NCI-H774 (cell line): ENCODE results near the gene TLE4.

Experiments
- DNase-seq: peaks from one replicate; lab custom pipeline; 2025; lab: John Stamatoyannopoulos, UW

Gene TLE4

DNA sequence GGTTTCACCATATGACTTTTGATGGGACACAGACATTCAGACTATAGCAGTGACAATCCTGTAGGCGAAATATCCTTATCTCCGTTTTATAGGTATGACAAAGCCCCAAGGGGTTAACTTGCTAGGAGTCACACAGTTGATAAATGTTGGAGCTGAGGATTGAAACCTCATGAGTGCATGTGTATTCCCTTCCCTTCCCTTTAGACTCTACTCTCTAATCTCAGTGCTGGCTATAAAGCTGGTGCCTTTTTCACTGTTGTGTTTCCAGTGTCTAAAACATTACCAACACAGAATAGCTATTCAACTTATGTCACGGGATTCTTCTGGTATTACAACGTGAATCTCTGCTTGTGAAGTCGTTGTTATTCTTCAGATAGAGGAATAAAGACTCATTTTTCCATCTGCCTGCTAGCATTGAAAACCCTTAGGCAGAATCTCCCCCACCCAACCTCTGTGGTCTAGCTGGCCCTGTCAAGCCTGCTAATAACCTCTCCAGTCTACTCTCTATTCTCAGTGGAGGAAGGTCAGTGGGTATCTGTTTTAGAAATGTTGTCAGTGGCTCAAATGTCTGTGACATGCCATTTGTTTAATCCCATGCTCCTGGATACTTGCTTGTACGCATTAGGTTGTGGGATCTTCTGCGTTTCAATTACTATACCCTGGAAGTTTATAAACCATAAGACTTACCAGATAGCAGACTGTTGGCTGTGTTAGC, 121.2 kb downstream of the TLE4 start:
- DNase-seq = no peak

DNA sequence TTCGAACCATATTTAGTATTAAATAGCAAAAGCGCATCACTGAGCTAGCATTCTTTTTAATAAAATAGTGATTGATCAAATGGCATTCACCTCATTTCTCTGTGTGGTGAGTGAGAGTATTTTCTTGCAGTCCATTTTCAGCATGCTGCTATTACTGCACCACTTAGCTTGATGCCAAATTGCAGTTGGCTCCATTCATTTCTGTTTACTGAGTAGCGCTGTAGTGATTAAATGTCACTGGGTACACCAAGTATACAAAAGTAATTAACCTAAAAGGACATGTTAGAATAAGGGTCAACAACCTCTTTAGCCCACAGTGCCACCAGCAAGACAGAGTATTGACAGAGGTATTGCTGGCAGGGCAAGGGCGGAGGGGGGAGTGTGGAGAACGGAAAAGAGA, 122.0 kb downstream of the TLE4 start:
- DNase-seq = peak; percentile 66

DNA sequence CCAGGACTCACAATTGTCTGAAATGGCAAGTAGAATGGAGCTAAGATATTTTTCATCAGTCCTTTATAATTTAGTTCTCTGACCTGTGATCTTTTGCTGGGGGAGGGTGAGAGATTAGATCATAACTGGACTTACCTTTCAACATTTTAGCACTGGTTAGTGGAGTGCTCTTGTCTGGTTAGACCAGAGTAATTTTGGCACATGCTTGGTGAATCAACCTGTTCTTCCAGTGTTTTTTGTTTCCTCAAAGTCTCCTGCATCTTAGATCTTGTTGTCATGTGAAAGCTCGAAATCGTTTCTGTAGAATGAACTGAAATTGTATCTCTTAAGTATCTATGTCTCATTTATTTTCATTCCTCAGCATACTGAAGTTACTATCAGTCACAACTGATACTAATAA, 122.4 kb downstream of the TLE4 start:
- no peak for DNase-seq

- no peak for DNase-seq
Observed at GRCh38 chr9:79694676-79695400, 123.1 kb downstream of the TLE4 start.

DNA sequence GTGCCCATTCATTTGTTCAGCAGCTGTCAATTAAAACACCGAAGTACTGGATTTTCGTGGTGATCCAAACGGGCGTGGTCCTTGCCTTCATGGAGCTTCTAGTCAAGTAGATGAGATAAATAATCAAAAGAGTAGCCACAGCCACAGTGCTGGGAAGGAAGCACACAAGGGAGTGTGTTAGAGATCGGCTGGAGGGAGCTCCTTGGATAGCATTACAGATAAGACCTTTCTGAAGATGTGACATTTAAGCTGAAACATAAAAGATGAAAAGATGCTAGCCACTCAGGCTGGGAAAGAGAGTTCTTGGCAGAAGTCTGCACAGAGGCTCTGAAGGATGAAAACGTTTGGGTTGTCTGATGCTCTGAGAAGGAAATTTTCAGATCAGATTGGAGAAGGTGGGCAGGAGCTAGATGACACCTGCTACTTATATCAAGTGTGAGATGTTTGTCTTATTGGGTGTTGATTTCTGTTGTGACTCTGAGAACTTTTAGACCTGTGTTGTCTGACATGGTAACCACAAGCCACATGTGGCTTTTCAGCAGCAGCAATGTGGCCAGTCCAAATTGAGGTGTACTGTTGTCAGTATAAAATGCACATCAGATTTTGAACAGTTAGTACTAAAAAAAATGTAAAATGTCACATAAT, 123.9 kb downstream of the TLE4 start:
- no peak for DNase-seq

GRCh38 chr9:79698967-79699366, 127.2 kb downstream of the TLE4 start:
- no peak for DNase-seq

- no peak for DNase-seq
Observed at GRCh38 chr9:79699479-79699878, 127.7 kb downstream of the TLE4 start.

- no peak for DNase-seq
Observed at GRCh38 chr9:79700607-79701360, 129.0 kb downstream of the TLE4 start.

- DNase-seq = no peak
Observed at GRCh38 chr9:79701651-79702050, 129.9 kb downstream of the TLE4 start.

DNA sequence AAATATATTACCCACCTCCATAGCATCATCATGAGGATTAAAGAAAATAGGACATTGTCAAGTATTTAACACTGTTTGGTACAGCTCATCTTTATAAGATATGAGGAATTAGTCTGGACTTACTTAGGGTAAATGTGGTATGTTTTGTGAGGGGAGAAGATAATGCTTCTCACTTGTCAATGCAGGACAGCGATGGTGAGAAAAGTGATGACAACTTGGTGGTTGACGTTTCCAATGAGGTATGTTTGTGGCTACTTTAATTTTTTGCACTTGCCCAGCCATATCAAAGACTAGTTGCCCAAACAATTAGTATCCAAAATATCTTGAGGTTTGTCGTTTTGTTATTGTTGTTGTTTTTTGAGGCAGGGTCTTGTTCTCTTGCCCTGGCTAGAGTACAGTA, 133.9 kb downstream of the TLE4 start:
- DNase-seq = no peak

GRCh38 chr9:79706512-79706911, 134.7 kb downstream of the TLE4 start:
- DNase-seq = no peak

DNA sequence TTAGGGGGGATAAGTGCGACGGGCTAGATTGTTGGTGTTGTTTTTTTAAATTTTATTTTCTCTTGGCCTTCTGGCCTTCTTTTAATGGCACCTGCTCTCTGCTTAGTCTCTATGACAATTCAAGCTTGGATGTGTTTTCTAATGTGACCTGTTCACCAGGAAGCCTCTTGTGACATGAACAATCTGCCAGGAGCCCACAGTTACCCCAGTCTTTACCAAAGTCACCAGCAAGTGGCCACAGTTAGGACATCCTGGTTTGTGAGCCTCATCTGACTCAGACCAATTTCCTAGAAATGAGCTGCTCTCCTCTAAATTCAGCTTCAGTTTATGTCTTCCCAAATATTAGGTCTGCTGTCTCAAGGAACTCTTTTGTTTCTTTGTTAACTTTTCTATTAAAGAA, 135.8 kb downstream of the TLE4 start:
- DNase-seq = no peak

GRCh38 chr9:79708541-79708940, 136.8 kb downstream of the TLE4 start:
- DNase-seq = no peak

DNA sequence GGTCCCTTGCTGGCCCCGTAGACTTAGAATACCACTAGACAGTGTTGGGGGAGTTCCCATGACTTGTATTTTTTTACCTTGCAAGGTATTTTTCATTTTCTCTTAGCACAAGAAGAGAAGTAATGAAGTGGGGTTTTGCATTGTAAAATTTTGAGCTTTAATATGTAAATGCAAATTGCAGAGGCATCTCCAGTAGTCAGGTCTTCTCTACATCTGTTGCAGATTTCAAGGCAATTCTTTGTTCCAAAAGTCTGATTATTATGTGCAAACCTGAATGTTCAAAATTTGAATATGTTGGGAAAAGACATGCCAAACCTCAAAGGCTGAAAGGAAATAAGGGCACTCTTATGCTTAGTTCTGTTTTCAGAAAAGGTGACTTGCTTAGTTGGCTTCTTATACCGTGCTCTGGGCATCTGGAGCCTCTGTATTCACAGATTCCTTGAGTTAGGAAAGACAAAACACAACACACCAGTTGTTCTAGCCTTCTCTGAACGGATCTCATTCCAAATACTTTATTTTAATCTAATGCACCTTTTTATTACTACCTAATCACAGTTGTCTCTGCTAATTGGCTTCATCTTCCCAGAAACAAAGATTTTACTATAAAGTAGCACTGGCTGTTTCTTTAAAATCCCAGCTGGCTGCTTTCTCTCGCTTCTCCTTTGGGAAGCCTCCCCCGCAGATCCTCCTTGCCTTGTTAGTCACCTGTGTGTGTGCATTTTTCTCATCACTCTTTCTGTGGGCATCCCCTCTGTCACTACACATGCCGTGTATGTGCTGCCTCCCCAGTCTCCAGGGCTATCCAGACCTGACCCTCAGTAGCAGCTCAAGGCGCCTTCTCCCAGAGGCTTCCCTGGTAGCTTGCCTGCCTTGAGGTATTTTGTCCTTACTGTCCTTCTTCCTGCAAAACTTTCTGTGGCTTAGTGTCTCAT, 138.2 kb downstream of the TLE4 start:
- DNase-seq = no peak

- DNase-seq = no peak
Observed at GRCh38 chr9:79711874-79712273, 140.1 kb downstream of the TLE4 start.

GRCh38 chr9:79719021-79719420, 147.3 kb downstream of the TLE4 start:
- DNase-seq = no peak

DNA sequence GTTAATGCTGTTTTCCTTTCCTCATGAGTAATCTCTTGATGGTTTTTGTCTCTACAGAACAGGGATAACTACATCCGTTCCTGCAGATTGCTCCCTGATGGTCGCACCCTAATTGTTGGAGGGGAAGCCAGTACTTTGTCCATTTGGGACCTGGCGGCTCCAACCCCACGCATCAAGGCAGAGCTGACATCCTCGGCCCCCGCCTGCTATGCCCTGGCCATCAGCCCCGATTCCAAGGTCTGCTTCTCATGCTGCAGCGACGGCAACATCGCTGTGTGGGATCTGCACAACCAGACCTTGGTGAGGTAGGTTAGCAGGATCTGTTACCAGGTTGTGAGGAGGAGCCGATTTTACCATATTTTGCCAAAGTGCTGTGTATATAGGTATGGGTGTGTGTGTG, 148.2 kb downstream of the TLE4 start:
- no peak for DNase-seq

- DNase-seq = no peak
Observed at GRCh38 chr9:79731171-79731890, 159.6 kb downstream of the TLE4 start.

DNA sequence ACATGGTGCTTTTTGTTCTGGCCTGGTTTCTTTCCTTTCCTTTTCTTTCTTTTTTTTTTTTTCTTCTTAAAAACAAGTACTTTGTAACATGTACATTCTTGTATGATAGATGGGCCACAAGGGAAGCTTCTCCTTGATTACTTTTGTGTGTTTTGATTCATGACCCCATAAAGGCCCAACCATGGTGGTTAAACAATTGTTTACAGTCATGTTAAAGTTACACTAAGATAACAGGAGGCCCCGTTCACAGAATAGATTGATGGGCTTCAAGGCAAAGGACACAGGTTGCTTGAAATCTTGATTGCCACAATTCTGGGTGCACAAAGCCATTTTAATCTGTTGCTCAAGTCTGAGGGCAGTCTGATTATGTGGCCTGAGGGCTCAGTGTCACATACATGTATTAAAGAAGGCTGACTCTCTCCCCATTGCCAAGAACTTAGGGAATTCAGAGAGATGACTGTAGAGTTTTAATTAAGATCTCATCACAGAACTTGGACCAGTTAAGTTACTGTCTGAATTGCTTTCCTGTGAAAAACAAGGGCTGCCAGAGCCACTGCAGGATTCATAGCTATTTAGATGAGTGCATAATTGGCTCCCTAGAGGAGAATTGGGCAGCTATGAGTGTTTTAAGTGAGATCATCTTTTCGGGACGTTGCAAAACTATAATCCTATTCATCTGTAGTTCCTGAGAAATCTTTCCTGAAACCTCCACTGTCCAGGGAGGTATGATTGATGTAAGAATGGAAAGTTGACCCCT, 163.4 kb downstream of the TLE4 start:
- DNase-seq = no peak

- DNase-seq = no peak
Observed at GRCh38 chr9:79736051-79736450, 164.3 kb downstream of the TLE4 start.
